KMS-11 (cell line): ENCODE measurements around the gene MRPL23.

ENCODE experiments used
- H2AFZ ChIP-seq: fragments of 200-600 bp; sonication (generic); 2 replicates; pipeline ENCODE4 v1.6.1; 2016; ENCODE audit warnings: antibody characterized with exemption, mixed run types, low read depth
- H3K27ac ChIP-seq: fragments of 200-600 bp; sonication (generic); 2 replicates; pipeline ENCODE4 v1.6.1; 2016; ENCODE audit warnings: mild to moderate bottlenecking, mixed run types
- H3K27me3 ChIP-seq: fragments of 200-600 bp; sonication (generic); 2 replicates; pipeline ENCODE4 v1.6.1; 2017; ENCODE audit warnings: mild to moderate bottlenecking, low read depth, mixed run types, moderate library complexity; ENCODE audit not compliant: insufficient read depth
- H3K36me3 ChIP-seq: fragments of 200-600 bp; sonication (generic); 2 replicates; pipeline ENCODE4 v1.6.1; 2017; ENCODE audit warnings: mild to moderate bottlenecking, mixed run types; ENCODE audit not compliant: insufficient read depth
- H3K4me1 ChIP-seq: fragments of 200-600 bp; sonication (generic); 2 replicates; pipeline ENCODE4 v1.6.1; 2016; ENCODE audit warnings: mild to moderate bottlenecking, low read depth, mixed run types; ENCODE audit not compliant: poor library complexity, severe bottlenecking
- H3K4me2 ChIP-seq: fragments of 200-600 bp; sonication (generic); 2 replicates; pipeline ENCODE4 v1.7.0; 2016; ENCODE audit warnings: mild to moderate bottlenecking, mixed run types
- H3K4me3 ChIP-seq: fragments of 200-600 bp; sonication (generic); IDR thresholded peaks from 2 replicates; pipeline ENCODE4 v1.6.1; 2017; ENCODE audit warnings: low read depth, low read length, mixed read lengths; ENCODE audit not compliant: insufficient read depth
- H3K79me2 ChIP-seq: fragments of 200-600 bp; sonication (generic); 2 replicates; pipeline ENCODE4 v1.6.1; 2016; ENCODE audit warnings: low read depth, mixed run types; ENCODE audit not compliant: insufficient read depth
- H3K9ac ChIP-seq: fragments of 200-600 bp; sonication (generic); 2 replicates; pipeline ENCODE4 v1.6.1; 2016; ENCODE audit warnings: mild to moderate bottlenecking, mixed run types
- H4K20me1 ChIP-seq: fragments of 200-600 bp; sonication (generic); 2 replicates; pipeline ENCODE4 v1.6.1; 2016; ENCODE audit warnings: mild to moderate bottlenecking, mixed run types; ENCODE audit not compliant: insufficient read depth
- CTCF ChIP-seq: fragments of 200-600 bp; sonication (generic); conservative IDR thresholded peaks from 2 replicates; pipeline ENCODE4 v1.6.1; 2017; ENCODE audit warnings: low read depth, mild to moderate bottlenecking, antibody characterized with exemption, low read length, moderate library complexity, mixed read lengths

MRPL23 gene

DNA sequence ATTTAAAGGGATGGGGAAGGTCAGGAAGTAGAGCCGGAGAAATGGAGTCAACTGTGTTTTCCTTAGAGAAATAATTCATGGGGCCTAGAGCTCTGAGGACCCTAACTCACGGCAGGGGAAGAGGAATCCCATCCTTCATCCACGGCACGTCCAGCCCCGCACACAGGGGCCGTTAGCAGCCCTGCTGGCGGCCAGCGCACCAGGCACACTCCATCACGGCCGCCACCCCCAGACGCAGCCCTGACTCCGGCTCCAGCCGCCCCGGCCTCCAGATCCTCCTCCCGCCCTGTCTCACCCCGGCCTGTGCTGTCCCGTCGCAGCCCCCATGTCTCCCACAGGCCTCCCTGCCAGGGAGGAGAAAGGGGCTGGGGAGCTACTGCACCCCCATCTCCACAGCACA is 11.2 kb downstream of the MRPL23 start:
- H3K36me3 ChIP-seq, result no peaks in the 10 kb centered on the region
- no peak overlapping the region for H3K27ac ChIP-seq
- TF ChIP-seq CTCF, result no peak
- H3K79me2 ChIP-seq, result no peaks in the 10 kb centered on the region
- no peak overlapping the region for H3K4me3 ChIP-seq
- H4K20me1 ChIP-seq, result no peaks in the 10 kb centered on the region
- H3K27me3 ChIP-seq, result no peaks in the 10 kb centered on the region
- H3K4me1 ChIP-seq, result no peaks in the 10 kb centered on the region
- H2AFZ ChIP-seq, result no peak overlapping the region
- H3K9ac ChIP-seq, result no peak overlapping the region
- H3K4me2 ChIP-seq, result no peak overlapping the region

DNA sequence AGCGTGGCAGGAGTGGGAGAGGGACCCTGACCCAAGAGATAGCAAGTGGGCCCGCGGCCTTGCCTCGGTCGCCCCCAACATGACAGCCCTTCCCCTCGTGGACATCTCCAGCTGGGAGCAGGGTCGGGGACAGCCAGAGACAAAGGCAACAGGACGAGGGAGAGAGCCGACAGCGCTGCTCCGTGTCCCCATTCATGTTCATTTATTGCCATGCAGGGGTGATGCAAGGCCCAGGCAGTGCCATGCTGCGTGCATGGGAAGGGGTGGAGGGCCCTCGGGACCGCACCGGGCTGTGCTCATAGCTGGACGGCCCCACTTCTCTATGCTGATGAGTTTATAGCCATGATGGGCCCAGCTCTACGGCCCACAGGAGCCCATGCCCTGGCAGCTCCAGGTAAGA is 12.7 kb downstream of the MRPL23 start:
- no peaks in the 10 kb centered on the region for H3K79me2 ChIP-seq
- no peak overlapping the region for H3K4me2 ChIP-seq
- no peaks in the 10 kb centered on the region for H3K27me3 ChIP-seq
- no peak for TF ChIP-seq CTCF
- H3K4me3 ChIP-seq, result no peak overlapping the region
- H3K9ac ChIP-seq, result no peak overlapping the region
- H3K36me3 ChIP-seq, result no peaks in the 10 kb centered on the region
- no peaks in the 10 kb centered on the region for H4K20me1 ChIP-seq
- no peak overlapping the region for H2AFZ ChIP-seq
- no peak overlapping the region for H3K27ac ChIP-seq
- H3K4me1 ChIP-seq, result no peaks in the 10 kb centered on the region

DNA sequence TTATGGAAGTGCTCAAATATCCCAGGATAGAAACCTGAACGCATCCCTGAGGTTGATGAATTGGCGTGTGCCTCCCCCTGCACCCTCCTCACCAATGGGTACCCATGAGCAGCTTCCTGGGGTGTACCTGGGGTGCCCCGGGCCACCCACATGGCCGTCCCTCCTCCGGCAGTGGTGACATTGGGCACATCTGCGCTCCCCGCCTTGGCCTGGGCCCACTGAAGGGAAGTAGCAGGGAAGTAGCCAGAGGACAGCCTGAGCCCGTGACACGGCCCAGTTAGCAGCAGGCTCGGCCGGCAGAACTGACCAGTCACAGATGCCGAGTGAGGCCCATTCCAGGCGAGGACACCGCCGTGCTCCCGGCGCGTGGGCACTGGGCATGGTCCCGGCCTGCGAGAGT is 16.7 kb downstream of the MRPL23 start:
- Histone ChIP-seq H3K4me3 (no peak overlapping the region), H4K20me1 (no peaks in the 10 kb centered on the region), H2AFZ (no peak overlapping the region), H3K27ac (no peak overlapping the region), H3K4me1 (no peaks in the 10 kb centered on the region), H3K79me2 (no peaks in the 10 kb centered on the region), H3K36me3 (no peaks in the 10 kb centered on the region), H3K9ac (no peak overlapping the region), H3K4me2 (no peak overlapping the region), H3K27me3 (no peaks in the 10 kb centered on the region)
- no peak for TF ChIP-seq CTCF

DNA sequence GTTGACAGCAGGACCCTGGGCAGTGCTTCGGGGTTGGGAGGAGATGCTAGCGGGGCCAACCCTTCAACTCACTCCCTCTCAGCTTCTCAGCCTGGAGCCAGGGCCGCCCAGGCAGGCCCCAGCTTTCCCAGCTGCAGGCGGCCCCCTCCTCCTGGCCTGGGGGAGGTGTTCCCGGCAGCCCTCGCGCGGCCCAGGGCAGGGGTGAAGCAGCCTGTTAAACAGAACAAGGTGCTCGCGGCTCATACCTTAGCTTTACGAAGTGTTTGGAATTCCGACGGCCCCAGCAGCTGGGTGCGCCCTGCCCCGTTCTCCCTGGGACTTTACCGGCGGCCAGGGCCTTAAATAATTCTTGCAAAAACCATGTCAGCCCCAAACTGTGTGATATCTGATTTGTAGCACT is 17.2 kb downstream of the MRPL23 start:
- Histone ChIP-seq H3K27ac (no peak overlapping the region), H3K4me3 (no peak overlapping the region), H3K36me3 (no peaks in the 10 kb centered on the region), H3K4me2 (no peak overlapping the region), H3K79me2 (no peaks in the 10 kb centered on the region), H3K4me1 (no peaks in the 10 kb centered on the region), H3K27me3 (no peaks in the 10 kb centered on the region), H3K9ac (no peak overlapping the region), H2AFZ (no peak overlapping the region), H4K20me1 (no peaks in the 10 kb centered on the region)
- TF ChIP-seq CTCF, result no peak

DNA sequence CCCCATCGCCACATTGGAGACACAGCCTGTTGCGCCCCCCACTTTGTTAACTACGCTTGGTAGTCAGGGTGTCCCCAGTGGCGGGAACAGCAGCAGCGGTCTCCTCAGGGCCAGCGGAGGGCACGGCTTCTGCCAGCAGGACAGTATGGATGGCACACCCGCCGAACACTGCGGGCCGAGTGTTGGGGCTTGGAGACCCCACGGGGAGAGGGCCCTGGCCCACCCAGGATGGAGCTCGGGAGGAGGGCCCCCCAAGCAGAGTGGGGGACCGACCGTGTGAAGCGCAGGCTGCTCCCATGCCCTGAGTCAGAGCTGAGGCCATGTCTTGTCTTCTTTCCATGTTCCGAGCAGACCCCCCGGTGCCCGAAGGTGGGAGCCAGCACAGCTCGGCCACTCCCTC is 17.8 kb downstream of the MRPL23 start:
- H3K4me3 ChIP-seq, result no peak overlapping the region
- H3K4me1 ChIP-seq, result no peaks in the 10 kb centered on the region
- no peaks in the 10 kb centered on the region for H3K79me2 ChIP-seq
- no peak overlapping the region for H2AFZ ChIP-seq
- no peaks in the 10 kb centered on the region for H4K20me1 ChIP-seq
- TF ChIP-seq CTCF, result no peak
- no peak overlapping the region for H3K9ac ChIP-seq
- H3K4me2 ChIP-seq, result no peak overlapping the region
- no peaks in the 10 kb centered on the region for H3K27me3 ChIP-seq
- no peaks in the 10 kb centered on the region for H3K36me3 ChIP-seq
- H3K27ac ChIP-seq, result no peak overlapping the region
